Colonic mucosa (tissue), 4 donors: ENCODE data around the gene DCX. TPM values are rescaled to one million over a fixed set of nuclear protein-coding genes. Genes with fewer than 3 reads are reported as not detected.

Experiments used
- DNase-seq: peaks from one replicate; pipeline ENCODE4 v3.0.0-alpha.2; 2020
- H3K27ac ChIP-seq: fragments of 200-600 bp; one replicate; pipeline ENCODE4 v1.8.0; 2021
- H3K27me3 ChIP-seq: fragments of 200-600 bp; one replicate; pipeline ENCODE4 v1.8.0; 2021
- H3K36me3 ChIP-seq: fragments of 200-600 bp; one replicate; pipeline ENCODE4 v1.8.0; 2021
- H3K4me1 ChIP-seq: fragments of 200-600 bp; one replicate; pipeline ENCODE4 v1.8.0; 2021; ENCODE audit warnings: mild to moderate bottlenecking
- H3K4me3 ChIP-seq: fragments of 200-600 bp; one replicate; pipeline ENCODE4 v1.8.0; 2021
- H3K9ac ChIP-seq, 2 donors: one replicate each; pipeline ENCODE4 v1.7.0; 2013; ENCODE audit warnings: control low read depth in 2 of 2, low read depth in 2 of 2, low read length in 2 of 2
- H3K9me3 ChIP-seq: fragments of 200-600 bp; one replicate; pipeline ENCODE4 v1.8.0; 2021
- CTCF ChIP-seq: fragments of 200-600 bp; IDR thresholded peaks from one replicate; pipeline ENCODE4 v1.8.0; 2022; ENCODE audit warnings: antibody characterized with exemption, mild to moderate bottlenecking
- intact Hi-C: fragments of 100-400 bp; cut with DNase I; formaldehyde crosslinking; loops from one replicate; pipeline ENCODE4 v1.14.1; 2022
- total RNA-seq, 2 donors: library from RNA; stranded (reverse); fragmentation: NEBNext Ultra II Directional in 1 of 2; extraction: Animal tissue kit (Norgen Biotek cat#: 25700) in 1 of 2; gene quantifications; one replicate each; pipeline ENCODE4 v1.2.1, GENCODE V29; 2021
- donor health status: healthy.
- donor health status: DM: no; HTN: no; CAD: no.
- donor health status: DM: no; HTN: no; CAD: no.

DCX gene
- total RNA-seq, 2 donors from 2014 or later = 0.11 to 0.40 TPM

GRCh38 chrX:111407948-111408347, 4.0 kb downstream of the DCX start:
- TF ChIP-seq CTCF = no peak
- H3K4me3 ChIP-seq = no peak overlapping the region
- H3K27me3 ChIP-seq = no peaks in the 10 kb centered on the region
- H3K27ac ChIP-seq = no peak overlapping the region
- no peak for DNase-seq
- intact Hi-C loops = no loop called here
- H3K4me1 ChIP-seq = no peaks in the 10 kb centered on the region
- H3K9me3 ChIP-seq = no peaks in the 10 kb centered on the region
- no peak overlapping the region for H3K9ac ChIP-seq
- H3K36me3 ChIP-seq = no peaks in the 10 kb centered on the region

GRCh38 chrX:111402344-111402743, 9.6 kb downstream of the DCX start:
- Histone ChIP-seq H3K9me3 (no peaks in the 10 kb centered on the region), H3K27me3 (no peaks in the 10 kb centered on the region), H3K4me1 (no peaks in the 10 kb centered on the region), H3K27ac (no peak overlapping the region), H3K9ac (no peak overlapping the region), H3K4me3 (no peak overlapping the region), H3K36me3 (no peaks in the 10 kb centered on the region)
- intact Hi-C loops = no loop called here
- no peak for DNase-seq
- TF ChIP-seq CTCF = no peak

- Histone ChIP-seq H3K4me1 (no peaks in the 10 kb centered on the region), H3K9me3 (no peaks in the 10 kb centered on the region), H3K27ac (no peak overlapping the region), H3K9ac (no peak overlapping the region), H3K36me3 (no peaks in the 10 kb centered on the region), H3K4me3 (no peak overlapping the region), H3K27me3 (no peaks in the 10 kb centered on the region)
- intact Hi-C loops = no loop called here
- DNase-seq = no peak
- no peak for TF ChIP-seq CTCF
Measured at GRCh38 chrX:111395149-111395548, 16.8 kb downstream of the DCX start.

GRCh38 chrX:111394569-111394968, 17.4 kb downstream of the DCX start:
- Histone ChIP-seq H3K27me3 (no peaks in the 10 kb centered on the region), H3K4me1 (no peaks in the 10 kb centered on the region), H3K4me3 (no peak overlapping the region), H3K9me3 (no peaks in the 10 kb centered on the region), H3K36me3 (no peaks in the 10 kb centered on the region), H3K27ac (no peak overlapping the region), H3K9ac (no peak overlapping the region)
- TF ChIP-seq CTCF = no peak
- intact Hi-C loops = no loop called here
- no peak for DNase-seq

- intact Hi-C loops = no loop called here
- H3K36me3 ChIP-seq = no peaks in the 10 kb centered on the region
Measured at GRCh38 chrX:111387470-111388070, 24.4 kb downstream of the DCX start.

More at GRCh38 chrX:111387470-111388070, 24.4 kb downstream of the DCX start:
- H3K9ac ChIP-seq = no peak overlapping the region
- DNase-seq = no peak
- no peaks in the 10 kb centered on the region for H3K9me3 ChIP-seq
- H3K27me3 ChIP-seq = no peaks in the 10 kb centered on the region
- no peak for TF ChIP-seq CTCF
- H3K27ac ChIP-seq = no peak overlapping the region
- no peak overlapping the region for H3K4me3 ChIP-seq
- no peaks in the 10 kb centered on the region for H3K4me1 ChIP-seq
